ENCODE data around the gene GLYATL2.

Gene GLYATL2, protein sequence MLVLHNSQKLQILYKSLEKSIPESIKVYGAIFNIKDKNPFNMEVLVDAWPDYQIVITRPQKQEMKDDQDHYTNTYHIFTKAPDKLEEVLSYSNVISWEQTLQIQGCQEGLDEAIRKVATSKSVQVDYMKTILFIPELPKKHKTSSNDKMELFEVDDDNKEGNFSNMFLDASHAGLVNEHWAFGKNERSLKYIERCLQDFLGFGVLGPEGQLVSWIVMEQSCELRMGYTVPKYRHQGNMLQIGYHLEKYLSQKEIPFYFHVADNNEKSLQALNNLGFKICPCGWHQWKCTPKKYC

DNA sequence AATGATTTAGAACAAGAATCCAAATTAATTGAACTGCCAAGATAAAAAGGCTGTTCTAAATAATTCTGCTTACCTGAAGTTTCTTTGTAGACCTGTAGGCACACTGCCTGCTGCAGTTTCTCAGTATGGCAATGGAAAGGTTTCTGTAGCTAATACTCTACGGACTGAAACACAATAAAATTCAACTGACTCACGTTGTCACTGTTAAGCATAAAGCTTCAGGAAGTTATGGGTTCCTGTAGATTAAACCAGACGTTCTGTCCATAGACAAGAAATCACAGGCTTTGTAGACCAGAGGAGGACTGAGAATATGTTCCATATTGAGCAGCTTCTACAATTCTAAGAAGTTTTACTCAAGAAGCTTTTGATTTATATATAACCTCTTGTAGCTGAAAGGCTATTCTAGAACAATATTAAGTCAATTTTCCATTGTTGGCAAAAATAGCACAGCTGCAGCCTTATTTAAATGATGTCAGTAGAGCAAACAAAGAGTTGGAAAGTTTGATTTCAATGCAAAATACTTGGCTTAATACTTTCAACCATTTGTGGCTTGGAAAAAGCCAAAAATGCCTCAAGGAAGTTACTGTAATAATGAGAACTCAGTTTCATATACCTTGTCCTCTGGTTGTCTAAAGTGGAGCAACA, at the start of gene GLYATL2:
TSS of gene GLYATL2 (minus strand) at position 344 of the 645 bp plus-strand sequence. CDS start 5,092 bp downstream, outside the sequence.
- no peak for DNase-seq (ENCODE audit: low read depth in 3 of 3, low spot score in 1 of 3)

- DNase-seq (ENCODE audit: low read depth in 3 of 3, low spot score in 1 of 3), result no peak
These were observed 49.4 kb upstream of the GLYATL2 start for GRCh38 chr11:58893899-58894298.

DNA sequence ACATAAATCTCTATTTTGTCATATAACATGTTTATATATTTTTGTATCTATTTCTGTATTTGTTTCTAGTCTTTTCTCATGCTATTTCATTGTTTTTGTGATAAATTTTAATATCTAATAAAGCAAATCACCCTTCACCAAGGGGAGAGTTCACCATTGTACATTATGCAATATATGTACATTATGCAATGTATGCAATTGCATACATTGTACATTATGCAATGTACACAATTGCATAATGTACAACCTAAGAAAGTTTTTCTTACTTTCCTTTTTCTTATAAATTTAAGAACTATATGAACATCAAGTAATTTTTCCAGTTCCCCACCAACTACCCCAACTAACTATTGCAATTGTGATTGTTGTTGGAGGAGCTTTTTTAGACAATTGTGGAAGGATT, 44.1 kb upstream of the GLYATL2 start:
- DNase-seq (ENCODE audit: low read depth in 3 of 3, low spot score in 1 of 3), result no peak

DNA sequence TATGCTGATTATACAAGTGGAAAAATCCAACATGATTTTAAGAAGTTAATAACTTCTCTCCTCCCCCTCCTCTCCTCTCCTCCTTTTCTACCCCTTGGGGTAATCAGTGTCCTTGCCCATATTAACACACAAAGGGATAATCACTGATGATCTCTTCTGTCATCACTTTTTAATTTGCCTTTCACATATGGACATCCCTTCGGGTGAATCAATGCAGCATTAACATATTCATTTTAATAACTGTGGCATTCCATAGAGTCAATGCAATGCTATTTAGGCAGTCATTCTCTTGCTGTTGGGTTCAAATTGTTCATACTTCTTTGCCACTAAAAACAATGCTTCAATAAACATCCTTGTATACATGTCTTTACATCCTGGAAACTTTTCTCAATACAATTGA, 42.9 kb upstream of the GLYATL2 start:
- DNase-seq (ENCODE audit: low read depth in 3 of 3, low spot score in 1 of 3), result no peak

- DNase-seq (ENCODE audit: low read depth in 3 of 3, low spot score in 1 of 3), result no peak
These were observed 36.1 kb upstream of the GLYATL2 start for GRCh38 chr11:58880625-58881024.

DNA sequence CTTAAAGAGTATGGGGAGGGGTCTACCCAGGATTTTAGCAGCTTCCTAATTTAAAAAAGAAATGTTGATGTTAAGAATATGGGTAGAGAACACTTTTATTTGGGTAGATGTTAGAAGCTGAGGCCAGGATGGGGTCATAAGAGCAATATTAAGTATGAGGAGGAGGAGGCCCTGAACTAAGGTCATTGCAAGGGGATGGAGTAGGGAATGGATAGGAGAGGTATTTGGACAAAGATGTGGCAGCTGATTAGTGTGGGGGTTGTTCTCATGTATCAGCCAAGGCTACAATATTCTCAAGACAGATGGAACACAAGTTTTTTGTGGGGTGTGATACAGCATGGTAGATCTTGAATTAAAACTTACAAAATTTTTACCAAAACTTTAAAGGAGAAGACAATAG, 35.7 kb upstream of the GLYATL2 start:
- no peak for DNase-seq (ENCODE audit: low read depth in 3 of 3, low spot score in 1 of 3)

DNA sequence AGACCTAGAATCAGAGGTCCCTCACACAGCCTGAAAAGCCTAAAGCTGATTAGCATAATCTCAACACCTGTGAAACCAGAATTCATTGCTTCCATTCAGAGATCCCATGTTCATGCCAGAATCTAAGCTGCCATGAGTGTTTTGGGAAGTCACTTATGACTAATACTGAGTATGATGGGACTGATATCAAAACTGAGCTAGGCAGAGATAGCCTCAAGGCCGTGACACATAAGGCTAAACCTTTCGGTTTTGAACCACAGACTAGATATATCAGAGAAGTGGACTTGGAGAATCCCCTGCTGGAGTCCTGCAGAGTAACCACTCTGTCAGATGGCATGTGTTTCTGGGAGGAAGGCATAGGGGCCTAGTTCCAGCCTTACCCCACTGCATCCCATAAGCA, 23.1 kb upstream of the GLYATL2 start:
- no peak for DNase-seq (ENCODE audit: low read depth in 3 of 3, low spot score in 1 of 3)

DNA sequence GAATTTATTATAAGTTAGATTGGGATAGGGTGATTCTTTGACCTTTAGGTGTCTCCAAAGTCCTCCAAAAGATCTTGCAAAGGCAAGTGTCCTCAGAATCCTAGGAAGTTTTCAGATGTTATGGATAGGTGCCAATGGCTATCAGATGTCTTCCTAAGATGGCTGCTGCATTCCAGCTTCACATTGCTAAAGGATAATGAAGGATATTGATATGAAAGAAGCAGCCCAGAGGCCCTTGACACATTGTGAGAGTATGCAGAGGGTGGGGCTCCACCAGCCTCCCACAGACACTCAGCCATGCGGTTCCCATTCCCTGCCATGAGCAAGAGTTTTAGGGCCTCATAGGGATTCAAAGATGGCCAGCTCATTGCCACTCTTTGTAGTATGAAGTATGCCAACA, 22.3 kb upstream of the GLYATL2 start:
- no peak for DNase-seq (ENCODE audit: low read depth in 3 of 3, low spot score in 1 of 3)

DNA sequence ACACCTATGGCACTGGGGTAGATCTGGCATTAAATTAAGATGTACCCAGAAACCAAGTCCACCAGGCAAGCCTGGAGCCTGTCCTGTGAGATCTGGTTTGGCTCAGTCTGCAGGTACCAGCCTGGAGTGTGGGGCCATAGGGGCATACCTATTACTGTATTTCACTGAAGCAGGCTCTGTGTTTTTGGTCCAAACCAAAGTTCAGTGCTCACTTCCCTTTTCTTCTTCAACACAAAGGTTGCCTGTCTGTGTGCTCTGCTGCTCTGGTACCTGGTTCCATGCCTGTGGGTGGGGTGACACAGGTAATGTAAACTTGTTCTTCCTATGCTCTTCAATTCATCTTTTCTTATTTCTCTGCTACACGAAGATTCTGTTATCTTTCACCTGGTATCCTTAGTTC, 19.8 kb upstream of the GLYATL2 start:
- DNase-seq (ENCODE audit: low read depth in 3 of 3, low spot score in 1 of 3), result no peak

- DNase-seq (ENCODE audit: low read depth in 3 of 3, low spot score in 1 of 3), result no peak
These were observed 19.2 kb upstream of the GLYATL2 start for GRCh38 chr11:58863697-58864096.

DNA sequence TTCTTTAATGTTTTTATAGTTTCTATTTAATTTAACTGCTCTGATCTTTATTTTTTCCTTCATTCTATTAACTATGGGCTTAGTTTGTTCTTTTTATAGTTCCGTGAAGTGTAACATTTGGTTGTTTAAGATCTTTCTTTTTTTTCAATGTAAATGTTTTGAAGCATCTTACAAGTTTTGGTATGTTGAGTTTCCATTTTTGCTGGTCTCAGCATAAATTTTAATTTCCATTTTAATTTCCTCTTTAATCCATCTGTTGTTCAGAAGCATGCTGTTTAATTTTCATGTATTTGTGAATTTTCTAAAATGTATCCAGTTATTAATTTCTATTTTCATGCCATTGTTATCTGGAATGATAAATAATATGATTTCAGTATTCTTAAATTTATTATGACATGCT, 17.0 kb upstream of the GLYATL2 start:
- DNase-seq (ENCODE audit: low read depth in 3 of 3, low spot score in 1 of 3), result no peak

DNA sequence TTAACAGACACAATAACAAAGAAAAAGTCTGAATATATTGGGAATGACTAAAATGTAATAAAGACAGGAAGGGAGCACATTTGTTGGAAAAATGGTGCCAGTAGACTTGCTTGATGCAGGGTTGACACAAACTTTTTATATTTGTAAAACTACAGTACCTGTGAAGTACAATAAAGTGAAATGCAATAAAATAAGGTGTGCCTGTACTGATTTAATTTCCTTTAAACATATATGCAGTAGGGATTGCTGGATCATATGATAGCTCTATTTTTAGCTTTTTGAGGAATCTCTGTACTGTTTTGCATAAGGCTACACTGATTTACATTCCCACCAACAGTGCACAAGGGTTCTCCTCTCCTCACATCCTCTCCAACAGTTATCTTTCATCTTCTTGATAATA, 12.3 kb upstream of the GLYATL2 start:
- DNase-seq (ENCODE audit: low read depth in 3 of 3, low spot score in 1 of 3), result no peak

DNA sequence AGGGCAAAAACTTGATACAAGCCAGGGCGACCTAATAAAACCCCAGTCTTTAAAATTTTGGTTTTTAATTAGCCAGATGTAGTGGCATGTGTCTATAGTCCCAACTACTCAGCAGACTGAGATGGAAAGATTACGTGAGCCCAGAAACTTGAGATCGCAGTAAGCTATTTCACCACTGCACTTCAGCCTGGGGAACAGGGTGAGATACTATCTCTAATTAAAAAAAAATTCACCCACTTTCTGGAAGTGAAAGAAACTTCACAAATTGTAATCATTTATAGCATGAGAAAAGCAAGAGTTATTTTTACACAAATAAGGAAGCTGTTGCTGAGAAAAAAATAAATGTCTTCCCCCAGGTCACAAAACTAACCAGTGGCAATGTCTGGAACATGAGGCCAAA, 882 bp upstream of the GLYATL2 start:
- DNase-seq (ENCODE audit: low read depth in 3 of 3, low spot score in 1 of 3), result no peak

DNA sequence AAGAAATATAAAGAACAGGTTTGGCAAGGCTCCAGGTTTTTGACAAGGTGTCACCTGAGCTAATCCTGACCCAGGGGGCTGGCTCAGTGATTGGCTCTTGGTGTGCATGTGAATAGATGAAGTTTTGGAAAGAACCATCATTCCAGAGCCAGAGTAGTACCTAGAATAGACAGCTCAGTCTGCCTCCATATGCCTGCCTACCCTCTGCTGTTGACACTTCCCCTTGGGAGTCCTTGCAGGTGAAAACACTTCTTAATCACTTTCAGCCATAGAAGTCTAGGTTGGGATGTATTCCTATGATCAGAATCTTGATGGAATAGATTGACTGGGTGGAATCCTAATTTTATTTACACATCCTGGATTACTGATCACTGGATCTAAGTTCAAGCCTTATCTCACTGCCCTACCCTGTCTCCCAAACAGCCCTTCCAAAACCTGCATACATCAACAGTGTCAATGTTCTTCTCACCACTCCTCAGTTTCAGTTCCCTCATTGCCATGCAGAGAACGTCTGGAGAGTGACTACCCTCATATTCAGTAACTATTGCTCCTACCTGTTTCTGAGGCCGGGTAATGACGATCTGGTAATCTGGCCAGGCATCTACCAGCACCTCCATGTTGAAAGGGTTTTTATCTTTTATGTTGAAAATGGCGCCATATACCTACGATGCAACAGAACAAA, 6.7 kb downstream of the GLYATL2 start:
- no peak for DNase-seq (ENCODE audit: low read depth in 3 of 3, low spot score in 1 of 3)

- no peak for DNase-seq (ENCODE audit: low read depth in 3 of 3, low spot score in 1 of 3)
These were observed 12.4 kb downstream of the GLYATL2 start for GRCh38 chr11:58832056-58832645.

DNA sequence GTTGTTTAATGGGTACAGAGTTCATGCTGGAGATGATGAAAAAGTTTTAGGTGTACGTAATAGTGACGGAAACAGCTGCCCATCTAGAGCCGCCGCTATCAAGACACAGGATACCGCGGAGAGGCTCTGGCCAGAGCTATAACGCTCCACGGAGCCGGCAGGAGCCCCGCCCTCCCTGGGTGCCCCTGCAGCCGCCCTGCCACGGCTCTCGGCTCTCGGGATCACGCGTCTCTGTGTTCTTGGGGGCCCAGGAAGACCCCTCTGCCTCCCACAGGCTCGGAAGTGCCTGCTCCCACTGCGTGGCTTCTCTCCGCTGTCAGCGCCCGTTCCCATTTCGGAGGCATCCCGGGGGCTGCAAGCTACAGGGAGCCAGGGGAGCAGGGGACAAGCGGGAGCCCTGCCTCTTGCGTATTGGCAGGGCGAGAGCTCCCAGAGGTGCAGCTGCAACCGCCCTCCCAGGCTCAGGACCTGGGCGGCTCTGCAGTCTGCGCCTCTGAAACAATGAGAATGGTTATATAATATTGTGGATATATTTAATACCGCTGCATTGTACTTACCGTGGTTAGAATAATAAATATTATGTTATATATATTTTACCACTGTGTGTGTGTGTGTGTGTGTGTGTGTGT, 13.7 kb downstream of the GLYATL2 start:
- DNase-seq (ENCODE audit: low read depth in 3 of 3, low spot score in 1 of 3), result no peak

GRCh38 chr11:58829786-58830185, 14.7 kb downstream of the GLYATL2 start:
- DNase-seq (ENCODE audit: low read depth in 3 of 3, low spot score in 1 of 3), result no peak

DNA sequence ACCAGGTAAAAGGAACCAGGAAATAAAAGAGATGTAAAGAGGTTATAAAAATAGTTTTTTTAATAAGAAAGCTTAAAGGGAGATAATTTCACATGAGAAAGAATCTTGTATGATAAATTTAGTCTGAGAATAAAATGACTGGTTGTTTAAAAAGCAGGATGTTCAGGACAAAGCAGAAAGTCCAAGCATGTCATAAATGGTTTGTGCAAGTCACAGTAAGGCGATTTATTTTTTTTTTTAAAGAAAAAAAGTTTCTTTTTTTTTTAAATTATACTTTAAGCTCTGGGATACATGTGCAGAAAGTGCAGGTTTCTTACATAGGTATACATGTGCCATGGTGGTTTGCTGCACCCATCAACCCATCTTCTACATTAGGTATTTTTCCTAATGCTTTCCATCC, 30.8 kb downstream of the GLYATL2 start:
- no peak for DNase-seq (ENCODE audit: low read depth in 3 of 3, low spot score in 1 of 3)

DNA sequence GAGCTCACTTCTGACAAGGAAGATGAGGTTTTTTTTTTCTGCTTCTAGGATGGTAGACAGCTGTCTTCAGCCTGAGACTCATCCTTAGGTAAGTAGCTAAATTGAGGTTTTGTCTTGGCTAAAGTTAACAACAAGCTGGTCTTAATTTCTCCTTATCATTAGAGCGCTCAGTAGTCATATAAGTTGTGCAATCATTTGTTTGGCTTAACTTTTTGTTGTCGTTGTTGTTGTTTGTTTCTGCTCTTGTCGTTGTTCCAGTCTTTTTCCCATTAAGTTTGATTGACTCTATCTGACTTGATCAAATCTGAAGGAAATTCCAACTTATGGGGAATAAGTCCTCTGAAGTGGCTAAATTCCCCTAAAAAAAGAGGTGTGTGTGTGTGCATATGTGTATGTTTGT, 33.0 kb downstream of the GLYATL2 start:
- no peak for DNase-seq (ENCODE audit: low read depth in 3 of 3, low spot score in 1 of 3)

GRCh38 chr11:58807343-58807742, 37.2 kb downstream of the GLYATL2 start:
- no peak for DNase-seq (ENCODE audit: low read depth in 3 of 3, low spot score in 1 of 3)

GRCh38 chr11:58805065-58805464, 39.4 kb downstream of the GLYATL2 start:
- DNase-seq (ENCODE audit: low read depth in 3 of 3, low spot score in 1 of 3), result no peak

All from stimulated activated CD4-positive, alpha-beta T cell treated with anti-CD3 and anti-CD28 coated beads, TNF-alpha, amount 100 ng/mL, for 1 hour (primary cell).